Upper lobe of left lung (tissue), 6 donors: ENCODE results near the gene GJE1. TPM values are rescaled to one million over a fixed set of nuclear protein-coding genes. Genes with fewer than 3 reads are reported as not detected.
"Not testable (repeated sequence)": the region's sequence is repeated elsewhere in the genome, so short reads cannot be mapped to it uniquely, and the experiment has no call there.

ENCODE experiments used
- ATAC-seq, 2 donors: fragments of 200-7000 bp; cut with Tn5 transposase; one replicate each; pipeline ENCODE4 v1.9.1; 2022; ENCODE audit warnings: mild to moderate bottlenecking in 2 of 2, moderate library complexity in 2 of 2; ENCODE audit not compliant: low FRiP score in 2 of 2
- DNase-seq, 2 donors: peaks; one replicate each; pipeline ENCODE4 v3.0.0-alpha.2; 2019 to 2020
- H3K27ac ChIP-seq, 4 donors: fragments of 200-600 bp; sonication (generic); one replicate each; pipeline ENCODE4 v1.5.1; 2016 to 2019
- H3K27me3 ChIP-seq, 4 donors: fragments of 200-600 bp; sonication (generic); one replicate each; pipeline ENCODE4 v1.5.1; 2017 to 2019
- H3K36me3 ChIP-seq, 4 donors: fragments of 200-600 bp; sonication (generic); one replicate each; pipeline ENCODE4 v1.5.1; 2016 to 2019
- H3K4me1 ChIP-seq, 4 donors: fragments of 200-600 bp; sonication (generic); one replicate each; pipeline ENCODE4 v1.5.1; 2018 to 2019
- H3K4me3 ChIP-seq, 4 donors: fragments of 200-600 bp; sonication (generic); one replicate each; pipeline ENCODE4 v1.5.1; 2017 to 2019; ENCODE audit warnings: mild to moderate bottlenecking in 2 of 4, moderate library complexity in 1 of 4
- H3K9me3 ChIP-seq, 4 donors: fragments of 200-600 bp; sonication (generic); one replicate each; pipeline ENCODE4 v1.5.1; 2018 to 2019
- CTCF ChIP-seq, 6 experiments: fragments of 450-650 bp in 4 of 6; fragments of 200-600 bp in 2 of 6; sonication (generic) in 2 of 6; IDR thresholded peaks; one replicate each; pipeline ENCODE4 v1.5.1; 2016 to 2019; ENCODE audit warnings: antibody characterized with exemption in 6 of 6
- EP300 ChIP-seq, 4 donors: sonication (generic); formaldehyde crosslinking; IDR thresholded peaks; one replicate each; pipeline ENCODE4 v1.5.1; 2017; ENCODE audit warnings: antibody characterized with exemption in 4 of 4, control low read depth in 2 of 4
- POLR2A ChIP-seq, 4 donors: fragments of 450-650 bp; IDR thresholded peaks; one replicate each; pipeline ENCODE4 v1.5.1; 2016 to 2017; ENCODE audit warnings: antibody characterized with exemption in 4 of 4, mild to moderate bottlenecking in 2 of 4
- POLR2AphosphoS5 ChIP-seq, 2 donors: sonication (generic); formaldehyde crosslinking; IDR thresholded peaks; one replicate each; pipeline ENCODE4 v1.5.1; 2017; ENCODE audit warnings: antibody characterized with exemption in 2 of 2
- WGBS, 2 donors: methylation state at CpG; one replicate each; pipeline ENCODE4 v1.1.5; 2017 to 2018; 5-methylcytosine and 5-hydroxymethylcytosine counted together
- total RNA-seq, 6 donors: library from RNA; depleted of rRNA in 4 of 6; stranded (reverse); fragments of >200 nt in 4 of 6; gene quantifications; one replicate each; pipeline versions ENCODE4 v1.1.0 to v1.2.1, GENCODE V29; 2016 to 2021
- donor health status: DM: no; HTN: no; CAD: no; lungs with moderate emphysema.
- donor health status: DM: no; HTN: yes; CAD: no; lungs with severe emphysema.

Gene GJE1
- total RNA-seq, 6 donors from 2014 or later = not detected

- no peaks in the 10 kb centered on the region for H3K9me3 ChIP-seq
- peaks cover 15 to 24% (median 19%) of the 10 kb centered on the region in 4 donors for H3K4me1 ChIP-seq
- ATAC-seq (no peak), DNase-seq (no peak)
- no peak overlapping the region for H3K4me3 ChIP-seq
- no peaks in the 10 kb centered on the region for H3K27me3 ChIP-seq
- TF ChIP-seq POLR2AphosphoS5 (IDR thresholded peaks at IDR 0.05) = no peak
- TF ChIP-seq CTCF (IDR thresholded peaks at IDR 0.05) = no peak
- TF ChIP-seq EP300 (IDR thresholded peaks at IDR 0.05) = no peak
- no peak for TF ChIP-seq POLR2A (IDR thresholded peaks at IDR 0.05)
- H3K27ac ChIP-seq = no peak overlapping the region
- 40 to 85% methylated on average over 2 of the region's 2 CpGs for WGBS, 2 donors
- H3K36me3 ChIP-seq = peaks cover 0 to 8% (median 0%) of the 10 kb centered on the region in 4 donors
These were observed 20.5 kb downstream of the GJE1 start for GRCh38 chr6:142153196-142153595.

GRCh38 chr6:142154336-142154735 is 21.6 kb downstream of the GJE1 start:
- Histone ChIP-seq H3K27ac (no peak overlapping the region), H3K36me3 (peaks cover 0 to 8% (median 0%) of the 10 kb centered on the region in 4 donors), H3K4me1 (peaks cover 5 to 12% (median 9%) of the 10 kb centered on the region in 4 donors), H3K4me3 (no peak overlapping the region), H3K9me3 (no peaks in the 10 kb centered on the region), H3K27me3 (no peaks in the 10 kb centered on the region)
- TF ChIP-seq POLR2A (IDR thresholded peaks at IDR 0.05) (no peak), CTCF (IDR thresholded peaks at IDR 0.05) (no peak), EP300 (IDR thresholded peaks at IDR 0.05) (no peak), POLR2AphosphoS5 (IDR thresholded peaks at IDR 0.05) (no peak)
- ATAC-seq = no peak
- no peak for DNase-seq
- 81 to 86% methylated on average over 1 of the region's 1 CpG for WGBS, 2 donors

GRCh38 chr6:142155091-142155490 is 22.4 kb downstream of the GJE1 start:
- H3K36me3 ChIP-seq = peaks cover 0 to 8% (median 0%) of the 10 kb centered on the region in 4 donors
- no peak overlapping the region for H3K27ac ChIP-seq
- H3K9me3 ChIP-seq = no peaks in the 10 kb centered on the region
- TF ChIP-seq POLR2A (IDR thresholded peaks at IDR 0.05) = no peak
- TF ChIP-seq EP300 (IDR thresholded peaks at IDR 0.05) = no peak
- TF ChIP-seq CTCF (IDR thresholded peaks at IDR 0.05) = no peak
- no peak for TF ChIP-seq POLR2AphosphoS5 (IDR thresholded peaks at IDR 0.05)
- DNase-seq (no peak), ATAC-seq (no peak)
- H3K27me3 ChIP-seq = no peaks in the 10 kb centered on the region
- H3K4me1 ChIP-seq = peaks cover 0 to 12% (median 8%) of the 10 kb centered on the region in 4 donors
- H3K4me3 ChIP-seq = no peak overlapping the region
- WGBS, 2 donors = 61 to 87% methylated on average over 3 of the region's 3 CpGs

- Histone ChIP-seq H3K27ac (peak overlapping the region in 1 of 4 donors; percentile 49), H3K36me3 (peaks cover 0 to 1% (median 0%) of the 10 kb centered on the region in 4 donors), H3K4me1 (peaks cover 0 to 12% (median 8%) of the 10 kb centered on the region in 4 donors), H3K9me3 (no peaks in the 10 kb centered on the region), H3K27me3 (no peaks in the 10 kb centered on the region), H3K4me3 (peak overlapping the region in 1 of 4 donors; percentile 6)
- WGBS, 2 donors = 31 to 33% methylated on average over 5 of the region's 5 CpGs
- peak in 1 of 2 donors; percentile 68 for ATAC-seq
- TF ChIP-seq CTCF (IDR thresholded peaks at IDR 0.05) = peak in 5 of 6 experiments; percentile 32 to 47 (median 44)
- no peak for TF ChIP-seq EP300 (IDR thresholded peaks at IDR 0.05)
- TF ChIP-seq POLR2A (IDR thresholded peaks at IDR 0.05) = no peak
- no peak for DNase-seq
These were observed 23.4 kb downstream of the GJE1 start for GRCh38 chr6:142155895-142156757.

- not testable (repeated sequence) for H3K36me3 ChIP-seq, DNase-seq, H3K4me3 ChIP-seq, H3K9me3 ChIP-seq, H3K27ac ChIP-seq, H3K27me3 ChIP-seq, ATAC-seq
- peaks cover 0 to 12% (median 8%) of the 10 kb centered on the region in 4 donors for H3K4me1 ChIP-seq
- 79 to 96% methylated on average over 4 of the region's 4 CpGs for WGBS, 2 donors
These were observed 24.0 kb downstream of the GJE1 start for GRCh38 chr6:142156758-142157068.
